ENCODE data around the gene TNMD. TPM values are rescaled to one million over a fixed set of nuclear protein-coding genes. Genes with fewer than 3 reads are reported as not detected.
A peak's percentile ranks its signal among the peaks of the same experiment; 100 is the strongest.

TNMD gene
- total RNA-seq, 8 experiments from 2014 or later = 0.11 to 3.8 (median 0.50) TPM; not detected in 3

GRCh38 chrX:100611951-100612350 lies 27.2 kb downstream of the TNMD start:
- peaks cover 0 to 4% of the 10 kb centered on the region in 2 donors for H3K4me1 ChIP-seq (replicated peaks in 1 of 2)
- H3K4me3 ChIP-seq = no peak overlapping the region
- ATAC-seq (replicated peaks in 6 of 8) = no peak
- in situ Hi-C loops (cut with MboI; ENCODE audit: low pct_unique_long_range_greater_than_20kb in 2 of 9, low sequenced_read_pairs in 9 of 9, unreplicated experiment in 9 of 9) = loop anchor here in 1 of 9 experiments (25.0 kb wide), 1 partner anchor 175 kb away; no protein-coding TSS in a partner anchor
- 40 to 60% (median 46%) methylated on average over 1 to 4 of the region's 5 CpGs; no CpG with 5 or more reads in 6 of the 10 experiments for WGBS, 10 experiments
- no peak overlapping the region for H3K27ac ChIP-seq

GRCh38 chrX:100615005-100615404 lies 30.3 kb downstream of the TNMD start:
- ATAC-seq (replicated peaks in 6 of 8) = peak in 4 of 8 experiments; percentile 38 to 85 (median 65)
- in situ Hi-C loops (cut with MboI; ENCODE audit: low pct_unique_long_range_greater_than_20kb in 2 of 9, low sequenced_read_pairs in 9 of 9, unreplicated experiment in 9 of 9) = loop anchor here in 1 of 9 experiments (25.0 kb wide), 1 partner anchor 178 kb away; no protein-coding TSS in a partner anchor
- Histone ChIP-seq H3K27ac (no peak overlapping the region), H3K4me3 (no peak overlapping the region), H3K4me1 (replicated peaks in 1 of 2) (no peaks in the 10 kb centered on the region)
- 0 to 43% (median 21%) methylated on average over 1 to 3 of the region's 3 CpGs; no CpG with 5 or more reads in 6 of the 10 experiments for WGBS, 10 experiments

- ATAC-seq (replicated peaks in 6 of 8) = peak in 1 of 8 experiments; percentile 74
- 0 to 100% (median 53%) methylated on average over 1 to 2 of the region's 4 CpGs; no CpG with 5 or more reads in 7 of the 10 experiments for WGBS, 10 experiments
- in situ Hi-C loops (cut with MboI; ENCODE audit: low pct_unique_long_range_greater_than_20kb in 2 of 9, low sequenced_read_pairs in 9 of 9, unreplicated experiment in 9 of 9) = loop anchor here in 1 of 9 experiments (25.0 kb wide), 1 partner anchor 186 kb away; no protein-coding TSS in a partner anchor
- no peaks in the 10 kb centered on the region for H3K4me1 ChIP-seq (replicated peaks in 1 of 2)
- no peak overlapping the region for H3K27ac ChIP-seq
- no peak overlapping the region for H3K4me3 ChIP-seq
Observed at GRCh38 chrX:100623001-100623400, 38.3 kb downstream of the TNMD start.

- Histone ChIP-seq H3K4me1 (replicated peaks in 1 of 2) (peaks cover 0 to 16% of the 10 kb centered on the region in 2 donors), H3K27ac (no peak overlapping the region), H3K4me3 (no peak overlapping the region)
- ATAC-seq (replicated peaks in 6 of 8) = no peak
- in situ Hi-C loops (cut with MboI; ENCODE audit: low pct_unique_long_range_greater_than_20kb in 2 of 9, low sequenced_read_pairs in 9 of 9, unreplicated experiment in 9 of 9) = no loop called here
- WGBS, 10 experiments = 0 to 100% (median 80%) methylated on average over 1 to 5 of the region's 5 CpGs; no CpG with 5 or more reads in 2 of the 10 experiments
Observed at GRCh38 chrX:100625985-100626491, 41.3 kb downstream of the TNMD start.

- H3K4me3 ChIP-seq = peak overlapping the region in 1 of 5 donors; percentile 72
- ATAC-seq (replicated peaks in 6 of 8) = no peak
Observed at GRCh38 chrX:100635040-100635439, 50.3 kb downstream of the TNMD start.

GRCh38 chrX:100635989-100636320 lies 51.2 kb downstream of the TNMD start:
- H3K4me3 ChIP-seq = peak overlapping the region; percentile 71 to 89 (median 76)
- H3K4me1 ChIP-seq (replicated peaks in 1 of 2) = peaks cover 0 to 2% of the 10 kb centered on the region in 2 donors
- peak in 2 of 8 experiments; percentile 34 to 35 for ATAC-seq (replicated peaks in 6 of 8)
- 0 to 7% methylated on average over 2 to 3 of the region's 8 CpGs; no CpG with 5 or more reads in 8 of the 10 experiments for WGBS, 10 experiments
- H3K27ac ChIP-seq = peak overlapping the region in 1 of 2 donors; percentile 77
- in situ Hi-C loops (cut with MboI; ENCODE audit: low pct_unique_long_range_greater_than_20kb in 2 of 9, low sequenced_read_pairs in 9 of 9, unreplicated experiment in 9 of 9) = no loop called here

More at GRCh38 chrX:100635040-100635439, 50.3 kb downstream of the TNMD start:
- peaks cover 0 to 9% of the 10 kb centered on the region in 2 donors for H3K4me1 ChIP-seq (replicated peaks in 1 of 2)
- no peak overlapping the region for H3K27ac ChIP-seq
- in situ Hi-C loops (cut with MboI; ENCODE audit: low pct_unique_long_range_greater_than_20kb in 2 of 9, low sequenced_read_pairs in 9 of 9, unreplicated experiment in 9 of 9) = no loop called here
- 14 to 85% (median 60%) methylated on average over 1 to 5 of the region's 5 CpGs; no CpG with 5 or more reads in 3 of the 10 experiments for WGBS, 10 experiments

GRCh38 chrX:100636321-100636991 lies 51.7 kb downstream of the TNMD start, which contains the start of gene TSPAN6:
Gene TSPAN6 (minus strand): TSS chrX:100636806. CDS start chrX:100636694, 112 bp downstream.
- H3K27ac ChIP-seq = peak within 1 kb of the TSS; percentile 77 to 78
- in situ Hi-C loops (cut with MboI; ENCODE audit: low pct_unique_long_range_greater_than_20kb in 2 of 9, low sequenced_read_pairs in 9 of 9, unreplicated experiment in 9 of 9) = no loop called here
- peak; percentile 99 to 100 (median 99) for ATAC-seq (replicated peaks in 6 of 8)
- H3K4me1 ChIP-seq (replicated peaks in 1 of 2) = peaks cover 0 to 2% of the 10 kb centered on the region in 2 donors
- peak within 1 kb of the TSS; percentile 71 to 89 (median 76) for H3K4me3 ChIP-seq
- WGBS, 10 experiments = 0 to 38% methylated on average over 5 to 10 of the region's 51 CpGs; no CpG with 5 or more reads in 8 of the 10 experiments

GRCh38 chrX:100642290-100642689 lies 57.6 kb downstream of the TNMD start:
- in situ Hi-C loops (cut with MboI; ENCODE audit: low pct_unique_long_range_greater_than_20kb in 2 of 9, low sequenced_read_pairs in 9 of 9, unreplicated experiment in 9 of 9) = no loop called here
- ATAC-seq (replicated peaks in 6 of 8) = peak in 3 of 8 experiments; percentile 5 to 33 (median 20)
- H3K4me1 ChIP-seq (replicated peaks in 1 of 2) = no peaks in the 10 kb centered on the region
- no peak overlapping the region for H3K4me3 ChIP-seq
- WGBS, 10 experiments = 17 to 83% (median 55%) methylated on average over 1 to 3 of the region's 3 CpGs; no CpG with 5 or more reads in 4 of the 10 experiments
- no peak overlapping the region for H3K27ac ChIP-seq

- 78 to 100% (median 85%) methylated on average over 4 to 5 of the region's 11 CpGs; no CpG with 5 or more reads in 7 of the 10 experiments for WGBS, 10 experiments
- H3K27ac ChIP-seq = no peak overlapping the region
- in situ Hi-C loops (cut with MboI; ENCODE audit: low pct_unique_long_range_greater_than_20kb in 2 of 9, low sequenced_read_pairs in 9 of 9, unreplicated experiment in 9 of 9) = no loop called here
- no peak overlapping the region for H3K4me3 ChIP-seq
- H3K4me1 ChIP-seq (replicated peaks in 1 of 2) = no peaks in the 10 kb centered on the region
- no peak for ATAC-seq (replicated peaks in 6 of 8)
Observed at GRCh38 chrX:100643212-100643611, 58.5 kb downstream of the TNMD start.

- peak; percentile 76 to 98 (median 86) for ATAC-seq (replicated peaks in 6 of 8)
- H3K4me1 ChIP-seq (replicated peaks in 1 of 2) = no peaks in the 10 kb centered on the region
- H3K27ac ChIP-seq = no peak within 1 kb of the TSS
- in situ Hi-C loops (cut with MboI; ENCODE audit: low pct_unique_long_range_greater_than_20kb in 2 of 9, low sequenced_read_pairs in 9 of 9, unreplicated experiment in 9 of 9) = no loop called here
- WGBS, 10 experiments = 20 to 83% (median 60%) methylated on average over 1 to 6 of the region's 11 CpGs; no CpG with 5 or more reads in 5 of the 10 experiments
- H3K4me3 ChIP-seq = no peak within 1 kb of the TSS
Observed at GRCh38 chrX:100643956-100644860, 59.5 kb downstream of the TNMD start, which contains the start of gene SRPX2. Gene SRPX2 (plus strand): TSS chrX:100644199. CDS start chrX:100646323, 2,124 bp downstream.

- no peak overlapping the region for H3K4me3 ChIP-seq
- no peak for ATAC-seq (replicated peaks in 6 of 8)
- no peaks in the 10 kb centered on the region for H3K4me1 ChIP-seq (replicated peaks in 1 of 2)
- 43% methylated on average over 1 of the region's 4 CpGs; no CpG with 5 or more reads in 9 of the 10 experiments for WGBS, 10 experiments
- H3K27ac ChIP-seq = no peak overlapping the region
- in situ Hi-C loops (cut with MboI; ENCODE audit: low pct_unique_long_range_greater_than_20kb in 2 of 9, low sequenced_read_pairs in 9 of 9, unreplicated experiment in 9 of 9) = no loop called here
Observed at GRCh38 chrX:100645106-100645505, 60.4 kb downstream of the TNMD start.

GRCh38 chrX:100647095-100647494 lies 62.4 kb downstream of the TNMD start:
- WGBS, 10 experiments = no CpG with 5 or more reads among the region's 1 CpG
- no peak overlapping the region for H3K27ac ChIP-seq
- H3K4me3 ChIP-seq = no peak overlapping the region
- no peaks in the 10 kb centered on the region for H3K4me1 ChIP-seq (replicated peaks in 1 of 2)
- ATAC-seq (replicated peaks in 6 of 8) = peak in 1 of 8 experiments; percentile 13
- in situ Hi-C loops (cut with MboI; ENCODE audit: low pct_unique_long_range_greater_than_20kb in 2 of 9, low sequenced_read_pairs in 9 of 9, unreplicated experiment in 9 of 9) = no loop called here
